Activated CD8-positive, alpha-beta T cell treated with anti-CD3 and anti-CD28 coated beads, Interleukin-2, amount 10 ng/mL, durations not matched to agents 7 days and 5 days (primary cell): ENCODE results near the gene SPAG17. TPM values are rescaled to one million over a fixed set of nuclear protein-coding genes. Genes with fewer than 3 reads are reported as not detected.

Source experiments
- ATAC-seq: fragments of 150-1000 bp; cut with Tn5 transposase; one replicate; pipeline ENCODE4 v1.10.0; 2021; ENCODE audit warnings: moderate library complexity
- CTCF ChIA-PET: fragments of 350-600 bp; sonication (Branson Sonifier 250); formaldehyde crosslinking; loops from one replicate; lab custom pipeline; 2021; ENCODE audit warnings: antibody characterized with exemption; lab: Charles Lee
- POLR2A ChIA-PET: fragments of 350-600 bp; sonication (Branson Sonifier 250); formaldehyde crosslinking; loops from one replicate; lab custom pipeline; 2021; ENCODE audit warnings: antibody characterized with exemption; lab: Charles Lee
- DNase-seq: peaks from one replicate; pipeline ENCODE4 v3.0.0-alpha.2; 2020
- H3K27ac Mint-ChIP-seq: one replicate; pipeline ENCODE4 v1.8.0; 2021; ENCODE audit warnings: mild to moderate bottlenecking, mixed read lengths
- H3K27me3 Mint-ChIP-seq: one replicate; pipeline ENCODE4 v1.8.0; 2021; ENCODE audit warnings: low read depth, mixed read lengths
- H3K36me3 Mint-ChIP-seq: one replicate; pipeline ENCODE4 v1.8.0; 2021; ENCODE audit warnings: low read depth, mixed read lengths
- H3K4me1 Mint-ChIP-seq: one replicate; pipeline ENCODE4 v1.8.0; 2021; ENCODE audit warnings: low read depth, mixed read lengths
- H3K4me3 Mint-ChIP-seq: one replicate; pipeline ENCODE4 v1.8.0; 2021; ENCODE audit warnings: mild to moderate bottlenecking, mixed read lengths
- H3K9me3 Mint-ChIP-seq: one replicate; pipeline ENCODE4 v1.8.0; 2022; ENCODE audit warnings: mixed read lengths; ENCODE audit not compliant: insufficient read depth
- total RNA-seq, 2 experiments: library from RNA; stranded (reverse); gene quantifications; one replicate each; pipeline ENCODE4 v1.2.3, GENCODE V29; 2021

Gene SPAG17
- total RNA-seq, 2 experiments from 2014 or later: not detected

GRCh38 chr1:117905019-117905418 lies 280.0 kb downstream of the SPAG17 start:
- ChIA-PET CTCF (interaction anchor here (1.6 to 6.3 kb wide), 2 partner anchors 9 to 370 kb away, joined by 8 to 52 read pairs; no protein-coding TSS in a partner anchor), POLR2A (interaction anchor here (1.6 kb wide), 1 partner anchor 24 kb away, joined by 4 read pairs; the partner anchor contains the start of genes GDAP2 and WDR3)
- H3K4me3 Mint-ChIP-seq: no peak overlapping the region
- DNase-seq: no peak
- no peaks in the 10 kb centered on the region for H3K27me3 Mint-ChIP-seq
- no peaks in the 10 kb centered on the region for H3K9me3 Mint-ChIP-seq
- ATAC-seq: no peak
- peaks cover 36% of the 10 kb centered on the region for H3K36me3 Mint-ChIP-seq
- H3K27ac Mint-ChIP-seq: no peak overlapping the region
- no peaks in the 10 kb centered on the region for H3K4me1 Mint-ChIP-seq

- peaks cover 36% of the 10 kb centered on the region for H3K36me3 Mint-ChIP-seq
- DNase-seq: no peak
- H3K27me3 Mint-ChIP-seq: no peaks in the 10 kb centered on the region
- no peaks in the 10 kb centered on the region for H3K9me3 Mint-ChIP-seq
- ATAC-seq: no peak
- H3K4me1 Mint-ChIP-seq: no peaks in the 10 kb centered on the region
- POLR2A ChIA-PET: interaction anchor here (1.6 kb wide), 1 partner anchor 25 kb away, joined by 4 read pairs; the partner anchor contains the start of genes GDAP2 and WDR3
- H3K4me3 Mint-ChIP-seq: no peak overlapping the region
- CTCF ChIA-PET: interaction anchor here (6.3 kb wide), 1 partner anchor 8 kb away, joined by 52 read pairs; no protein-coding TSS in a partner anchor
- no peak overlapping the region for H3K27ac Mint-ChIP-seq
Measured at GRCh38 chr1:117904485-117904884, 280.5 kb downstream of the SPAG17 start.
